GM21526 (cell line): ENCODE data around the gene CELA3A.

Experiments
- ATAC-seq: cut with Tn5 transposase; IDR thresholded peaks from one replicate; pipeline ENCODE4 v1.9.1; 2021; ENCODE audit warnings: moderate library complexity; ENCODE audit not compliant: unreplicated experiment, low FRiP score

CELA3A gene

GRCh38 chr1:22045604-22046228 lies 44.3 kb downstream of the CELA3A start:
- no peak for ATAC-seq

GRCh38 chr1:22048351-22049192 lies 47.1 kb downstream of the CELA3A start:
- no peak for ATAC-seq

GRCh38 chr1:22050330-22050729 lies 48.9 kb downstream of the CELA3A start:
- no peak for ATAC-seq

GRCh38 chr1:22051607-22052114 lies 50.2 kb downstream of the CELA3A start:
- no peak for ATAC-seq

GRCh38 chr1:22052115-22053016 lies 50.9 kb downstream of the CELA3A start, which contains the start of gene CDC42:
CDC42 (plus strand) TSS chr1:22052709; CDS start chr1:22078479, 25,770 bp downstream.
- peak; percentile 76 for ATAC-seq

GRCh38 chr1:22053017-22053860 lies 51.8 kb downstream of the CELA3A start:
- peak; percentile 24 for ATAC-seq

GRCh38 chr1:22053861-22054770 lies 52.7 kb downstream of the CELA3A start:
- ATAC-seq: no peak

- ATAC-seq: no peak
These were observed 54.0 kb downstream of the CELA3A start for GRCh38 chr1:22055463-22055862.

GRCh38 chr1:22056043-22056442 lies 54.6 kb downstream of the CELA3A start:
- no peak for ATAC-seq

GRCh38 chr1:22056936-22057335 lies 55.5 kb downstream of the CELA3A start:
- no peak for ATAC-seq

- ATAC-seq: no peak
These were observed 56.4 kb downstream of the CELA3A start for GRCh38 chr1:22057861-22058260.
